Chondrocyte (in vitro differentiated cells): ENCODE data around the gene TSPO2. TPM values are rescaled to one million over a fixed set of nuclear protein-coding genes. Genes with fewer than 3 reads are reported as not detected.
A peak's percentile ranks its signal among the peaks of the same experiment; 100 is the strongest.

ENCODE experiments used
- DNase-seq: peaks from one replicate; pipeline ENCODE4 v3.0.0; 2021; ENCODE audit warnings: mixed read lengths, low spot score
- H3K27ac Mint-ChIP-seq: one replicate; pipeline ENCODE4 v1.8.0; 2021; ENCODE audit warnings: mild to moderate bottlenecking, moderate library complexity, mixed read lengths; ENCODE audit not compliant: unreplicated experiment
- H3K27me3 Mint-ChIP-seq: 2 replicates; pipeline ENCODE4 v1.8.0; 2021; ENCODE audit warnings: low read depth, mixed read lengths
- H3K36me3 Mint-ChIP-seq: 2 replicates; pipeline ENCODE4 v1.8.0; 2021; ENCODE audit warnings: low read depth, mixed read lengths
- H3K4me1 Mint-ChIP-seq: 2 replicates; pipeline ENCODE4 v1.8.0; 2021; ENCODE audit warnings: low read depth, mild to moderate bottlenecking, mixed read lengths
- H3K4me3 Mint-ChIP-seq: one replicate; pipeline ENCODE4 v1.8.0; 2021; ENCODE audit warnings: mild to moderate bottlenecking, moderate library complexity, mixed read lengths; ENCODE audit not compliant: unreplicated experiment
- H3K9me3 Mint-ChIP-seq: 2 replicates; pipeline ENCODE4 v1.8.0; 2021; ENCODE audit warnings: low read depth, mixed read lengths
- CTCF ChIP-seq: fragments of 200-600 bp; sonication (generic); IDR thresholded peaks from 2 replicates; pipeline ENCODE4 v1.5.0; 2021; ENCODE audit warnings: antibody characterized with exemption, mild to moderate bottlenecking, moderate library complexity
- total RNA-seq: library from RNA; stranded (reverse); gene quantifications from 3 replicates; pipeline ENCODE4 v1.2.1, GENCODE V29; 2021

Gene TSPO2
- total RNA-seq, 1 donor from 2014 or later, result not detected

- no peak for DNase-seq
- Mint-ChIP-seq H3K27me3 (peaks cover 5% of the 10 kb centered on the region), H3K27ac (no peak overlapping the region), H3K9me3 (no peaks in the 10 kb centered on the region), H3K36me3 (no peaks in the 10 kb centered on the region), H3K4me1 (peaks cover 21% of the 10 kb centered on the region), H3K4me3 (no peak overlapping the region)
- TF ChIP-seq CTCF, result no peak
Observed at GRCh38 chr6:41047306-41047705, 5.0 kb downstream of the TSPO2 start.

- H3K4me1 Mint-ChIP-seq, result peaks cover 21% of the 10 kb centered on the region
Observed at GRCh38 chr6:41047745-41048732, 5.8 kb downstream of the TSPO2 start.

GRCh38 chr6:41049521-41049920 is 7.3 kb downstream of the TSPO2 start:
- no peak for TF ChIP-seq CTCF
- no peak for DNase-seq
- H3K4me3 Mint-ChIP-seq, result no peak overlapping the region
- peaks cover 5% of the 10 kb centered on the region for H3K27me3 Mint-ChIP-seq
- H3K4me1 Mint-ChIP-seq, result peaks cover 21% of the 10 kb centered on the region
- H3K36me3 Mint-ChIP-seq, result no peaks in the 10 kb centered on the region
- H3K9me3 Mint-ChIP-seq, result no peaks in the 10 kb centered on the region
- H3K27ac Mint-ChIP-seq, result peak overlapping the region; percentile 76

More at GRCh38 chr6:41047745-41048732, 5.8 kb downstream of the TSPO2 start:
- H3K4me3 Mint-ChIP-seq, result no peak overlapping the region
- H3K9me3 Mint-ChIP-seq, result no peaks in the 10 kb centered on the region
- no peak for TF ChIP-seq CTCF
- no peaks in the 10 kb centered on the region for H3K36me3 Mint-ChIP-seq
- peaks cover 5% of the 10 kb centered on the region for H3K27me3 Mint-ChIP-seq
- H3K27ac Mint-ChIP-seq, result no peak overlapping the region
- no peak for DNase-seq

GRCh38 chr6:41049955-41050354 is 7.7 kb downstream of the TSPO2 start:
- peaks cover 5% of the 10 kb centered on the region for H3K27me3 Mint-ChIP-seq
- H3K4me1 Mint-ChIP-seq, result peaks cover 24% of the 10 kb centered on the region
- no peaks in the 10 kb centered on the region for H3K36me3 Mint-ChIP-seq
- H3K27ac Mint-ChIP-seq, result no peak overlapping the region
- TF ChIP-seq CTCF, result no peak
- DNase-seq, result no peak
- H3K9me3 Mint-ChIP-seq, result no peaks in the 10 kb centered on the region
- H3K4me3 Mint-ChIP-seq, result no peak overlapping the region

- no peak for DNase-seq
- Mint-ChIP-seq H3K27me3 (peaks cover 5% of the 10 kb centered on the region), H3K9me3 (no peaks in the 10 kb centered on the region), H3K4me3 (no peak overlapping the region), H3K4me1 (peaks cover 30% of the 10 kb centered on the region), H3K27ac (no peak overlapping the region), H3K36me3 (no peaks in the 10 kb centered on the region)
- no peak for TF ChIP-seq CTCF
Observed at GRCh38 chr6:41050536-41050935, 8.3 kb downstream of the TSPO2 start.
